SU-DHL-6 (cell line): ENCODE data around the gene ZSWIM3.
"Not testable (repeated sequence)": the region's sequence is repeated elsewhere in the genome, so short reads cannot be mapped to it uniquely, and the experiment has no call there.

Experiments used
- H2AFZ ChIP-seq: fragments of 200-600 bp; sonication (generic); 2 replicates; pipeline ENCODE4 v1.6.1; 2014; ENCODE audit warnings: low read depth, mild to moderate bottlenecking, moderate library complexity, mixed read lengths, antibody characterized with exemption, low read length; ENCODE audit not compliant: severe bottlenecking
- H3F3A ChIP-seq: fragments of 200-600 bp; shearing (Covaris generic); 2 replicates; pipeline ENCODE4 v1.6.0; 2016; ENCODE audit warnings: antibody characterized with exemption, mild to moderate bottlenecking; ENCODE audit not compliant: insufficient read depth
- H3K27ac ChIP-seq: fragments of 200-600 bp; sonication (generic); 2 replicates; pipeline ENCODE4 v1.5.1; 2016; ENCODE audit warnings: low read depth, mild to moderate bottlenecking, low read length, moderate library complexity, mixed read lengths
- H3K27me3 ChIP-seq: fragments of 200-600 bp; sonication (generic), shearing (Covaris generic); 2 replicates; pipeline ENCODE4 v1.6.0; 2014; ENCODE audit warnings: mild to moderate bottlenecking, low read length
- H3K36me3 ChIP-seq: fragments of 200-600 bp; sonication (generic); 2 replicates; pipeline ENCODE4 v1.6.1; 2014; ENCODE audit warnings: mild to moderate bottlenecking, low read length, mixed read lengths
- H3K4me2 ChIP-seq: fragments of 300-600, 200-600 bp; shearing (Covaris generic), sonication (generic); 2 replicates; pipeline ENCODE4 v1.6.0; 2014; ENCODE audit warnings: low read length, low read depth, mild to moderate bottlenecking; ENCODE audit not compliant: poor library complexity, severe bottlenecking
- H3K4me3 ChIP-seq: fragments of 200-600 bp; sonication (generic); 2 replicates; pipeline ENCODE4 v1.5.1; 2014; ENCODE audit warnings: antibody characterized with exemption, low read length, mild to moderate bottlenecking, mixed read lengths; ENCODE audit not compliant: insufficient read depth, poor library complexity, severe bottlenecking
- H3K79me2 ChIP-seq: fragments of 200-600 bp; sonication (generic); 2 replicates; pipeline ENCODE4 v1.6.1; 2014; ENCODE audit warnings: mild to moderate bottlenecking, low read length, moderate library complexity; ENCODE audit not compliant: insufficient read depth
- H3K9ac ChIP-seq: fragments of 200-600 bp; sonication (generic); 2 replicates; pipeline ENCODE4 v1.7.0; 2014; ENCODE audit warnings: mild to moderate bottlenecking, low read length
- H3K9me2 ChIP-seq: fragments of 200-600 bp; sonication (generic); replicated peaks from 2 replicates; pipeline ENCODE4 v1.6.1; 2014; ENCODE audit warnings: low read length; ENCODE audit not compliant: insufficient read depth
- H3K9me3 ChIP-seq: fragments of 200-600 bp; sonication (generic); 2 replicates; pipeline ENCODE4 v1.6.1; 2014; ENCODE audit warnings: low read length, mixed read lengths; ENCODE audit not compliant: insufficient read depth
- H4K20me1 ChIP-seq: fragments of 200-600 bp; sonication (generic); 2 replicates; pipeline ENCODE4 v1.6.1; 2014; ENCODE audit warnings: low read depth, mild to moderate bottlenecking, antibody characterized with exemption, low read length, moderate library complexity, mixed read lengths
- CTCF ChIP-seq: fragments of 200-600 bp; sonication (generic); IDR thresholded peaks from one replicate; pipeline ENCODE4 v1.5.1; 2017; ENCODE audit warnings: antibody characterized with exemption, mild to moderate bottlenecking, low read length, moderate library complexity; ENCODE audit not compliant: insufficient read depth, poor library complexity, severe bottlenecking
- EZH2phosphoT487 ChIP-seq: fragments of 200-600 bp; sonication (generic), shearing (Covaris generic); conservative IDR thresholded peaks from 2 replicates; pipeline ENCODE4 v1.6.1; 2018; ENCODE audit warnings: mild to moderate bottlenecking, antibody characterized with exemption, low read length, moderate library complexity, mixed read lengths

ZSWIM3 gene

GRCh38 chr20:45898285-45898684 lies 40.9 kb downstream of the ZSWIM3 start:
- Histone ChIP-seq H3K9me3 (no peaks in the 10 kb centered on the region), H3K4me3 (no peak overlapping the region), H3K79me2 (no peaks in the 10 kb centered on the region), H3K9ac (no peak overlapping the region), H3K4me2 (no peak overlapping the region), H3K27ac (no peak overlapping the region), H2AFZ (no peak overlapping the region), H3F3A (no peaks in the 10 kb centered on the region), H3K27me3 (no peaks in the 10 kb centered on the region), H3K9me2 (no peaks in the 10 kb centered on the region), H4K20me1 (no peaks in the 10 kb centered on the region), H3K36me3 (no peaks in the 10 kb centered on the region)
- TF ChIP-seq CTCF (no peak), EZH2phosphoT487 (no peak)

- no peaks in the 10 kb centered on the region for H3K9me3 ChIP-seq
- H3K27ac ChIP-seq: no peak overlapping the region
- no peak overlapping the region for H3K4me3 ChIP-seq
- H3K36me3 ChIP-seq: no peaks in the 10 kb centered on the region
- H3K79me2 ChIP-seq: no peaks in the 10 kb centered on the region
- no peaks in the 10 kb centered on the region for H3K27me3 ChIP-seq
- no peak overlapping the region for H3K9ac ChIP-seq
- no peaks in the 10 kb centered on the region for H3F3A ChIP-seq
- H4K20me1 ChIP-seq: no peaks in the 10 kb centered on the region
- H3K4me2 ChIP-seq: no peak overlapping the region
- H3K9me2 ChIP-seq: no peaks in the 10 kb centered on the region
- H2AFZ ChIP-seq: no peak overlapping the region
- TF ChIP-seq EZH2phosphoT487 (no peak), CTCF (no peak)
Measured at GRCh38 chr20:45899046-45899835, 41.8 kb downstream of the ZSWIM3 start.

- not testable (repeated sequence) for H3F3A ChIP-seq, H3K36me3 ChIP-seq, H3K27me3 ChIP-seq, H3K79me2 ChIP-seq, H3K9me3 ChIP-seq, H3K4me2 ChIP-seq, H3K9ac ChIP-seq, H3K4me3 ChIP-seq, H3K9me2 ChIP-seq, H4K20me1 ChIP-seq, H3K27ac ChIP-seq, H2AFZ ChIP-seq
Measured at GRCh38 chr20:45901332-45901731, 43.9 kb downstream of the ZSWIM3 start.

GRCh38 chr20:45902199-45902701 lies 44.8 kb downstream of the ZSWIM3 start:
- no peak for TF ChIP-seq CTCF
- no peak for TF ChIP-seq EZH2phosphoT487
- H2AFZ ChIP-seq: no peak overlapping the region
- H3F3A ChIP-seq: no peaks in the 10 kb centered on the region
- H3K9ac ChIP-seq: no peak overlapping the region
- H3K27me3 ChIP-seq: no peaks in the 10 kb centered on the region
- H3K36me3 ChIP-seq: no peaks in the 10 kb centered on the region
- H3K27ac ChIP-seq: no peak overlapping the region
- H3K9me3 ChIP-seq: no peaks in the 10 kb centered on the region
- no peak overlapping the region for H3K4me2 ChIP-seq
- no peak overlapping the region for H3K4me3 ChIP-seq
- H4K20me1 ChIP-seq: no peaks in the 10 kb centered on the region
- no peaks in the 10 kb centered on the region for H3K79me2 ChIP-seq
- H3K9me2 ChIP-seq: no peaks in the 10 kb centered on the region
